SK-N-SH treated with all-trans-retinoic acid at 6 μM for 48 hours (cell line): ENCODE results near the gene GPRIN1.

Experiments used
- ATAC-seq: fragments of 200-7000 bp; cut with Tn5 transposase; 3 replicates; pipeline ENCODE4 v1.9.1; 2020; ENCODE audit warnings: mild to moderate bottlenecking, moderate library complexity
- ARNTL ChIP-seq: fragments of 450-650 bp; formaldehyde crosslinking; IDR thresholded peaks from 2 replicates; pipeline ENCODE4 v1.5.0; 2020; ENCODE audit warnings: low read depth, mild to moderate bottlenecking, moderate library complexity, borderline replicate concordance
- BACH2 ChIP-seq: fragments of 250-450 bp; sonication (Bioruptor Pico); IDR thresholded peaks from 2 replicates; pipeline ENCODE4 v1.9.0; 2021; ENCODE audit warnings: mild to moderate bottlenecking, borderline replicate concordance
- CREB5 ChIP-seq: fragments of 250-450 bp; sonication (Bioruptor Pico); IDR thresholded peaks from 2 replicates; pipeline ENCODE4 v1.5.1; 2020; ENCODE audit warnings: low read depth, mild to moderate bottlenecking, moderate library complexity
- CSDC2 ChIP-seq: fragments of 250-450 bp; sonication (Bioruptor Pico); IDR thresholded peaks from 2 replicates; pipeline ENCODE4 v1.5.0; 2020; ENCODE audit warnings: mild to moderate bottlenecking, moderate library complexity
- ESRRG ChIP-seq: fragments of 250-450 bp; sonication (Bioruptor Pico); IDR thresholded peaks from 2 replicates; pipeline ENCODE4 v1.6.1; 2021; ENCODE audit warnings: mild to moderate bottlenecking
- GLIS3 ChIP-seq: fragments of 250-450 bp; sonication (Bioruptor Pico); IDR thresholded peaks from 2 replicates; pipeline ENCODE4 v1.5.0; 2020; ENCODE audit warnings: mild to moderate bottlenecking, moderate library complexity
- ISL1 ChIP-seq: fragments of 250-450 bp; sonication (Bioruptor Pico); IDR thresholded peaks from 2 replicates; pipeline ENCODE4 v2.1.2; 2022; ENCODE audit warnings: mild to moderate bottlenecking, moderate library complexity
- PATZ1 ChIP-seq: fragments of 250-450 bp; sonication (Bioruptor Pico); IDR thresholded peaks from 2 replicates; pipeline ENCODE4 v1.8.0; 2020; ENCODE audit warnings: mild to moderate bottlenecking, moderate library complexity, borderline replicate concordance
- RARB ChIP-seq: fragments of 250-450 bp; sonication (Bioruptor Pico); IDR thresholded peaks from 2 replicates; pipeline ENCODE4 v1.8.0; 2021; ENCODE audit warnings: mild to moderate bottlenecking, moderate library complexity
- ZFP3 ChIP-seq: fragments of 250-450 bp; sonication (Bioruptor Pico); IDR thresholded peaks from 2 replicates; pipeline ENCODE4 v1.5.0; 2020; ENCODE audit warnings: mild to moderate bottlenecking, moderate library complexity
- ZNF565 ChIP-seq: fragments of 450-650 bp; formaldehyde crosslinking; conservative IDR thresholded peaks from 2 replicates; pipeline ENCODE4 v1.5.0; 2020; ENCODE audit warnings: low read depth, mild to moderate bottlenecking, moderate library complexity
- ZNF8 ChIP-seq: fragments of 450-650 bp; formaldehyde crosslinking; IDR thresholded peaks from 2 replicates; pipeline ENCODE4 v1.5.0; 2020; ENCODE audit warnings: mild to moderate bottlenecking, moderate library complexity
- TF ChIP-seq, protein P1 (sequence below): fragments of 250-450 bp; sonication (Bioruptor Pico); IDR thresholded peaks from 2 replicates; pipeline ENCODE4 v1.5.0; 2020; ENCODE audit warnings: mild to moderate bottlenecking, moderate library complexity
- TF ChIP-seq, protein P2 (sequence below): fragments of 250-450 bp; sonication (Bioruptor Pico); IDR thresholded peaks from 2 replicates; pipeline ENCODE4 v1.8.0; 2021; ENCODE audit warnings: low read depth, mild to moderate bottlenecking, moderate library complexity, borderline replicate concordance

Gene GPRIN1

DNA sequence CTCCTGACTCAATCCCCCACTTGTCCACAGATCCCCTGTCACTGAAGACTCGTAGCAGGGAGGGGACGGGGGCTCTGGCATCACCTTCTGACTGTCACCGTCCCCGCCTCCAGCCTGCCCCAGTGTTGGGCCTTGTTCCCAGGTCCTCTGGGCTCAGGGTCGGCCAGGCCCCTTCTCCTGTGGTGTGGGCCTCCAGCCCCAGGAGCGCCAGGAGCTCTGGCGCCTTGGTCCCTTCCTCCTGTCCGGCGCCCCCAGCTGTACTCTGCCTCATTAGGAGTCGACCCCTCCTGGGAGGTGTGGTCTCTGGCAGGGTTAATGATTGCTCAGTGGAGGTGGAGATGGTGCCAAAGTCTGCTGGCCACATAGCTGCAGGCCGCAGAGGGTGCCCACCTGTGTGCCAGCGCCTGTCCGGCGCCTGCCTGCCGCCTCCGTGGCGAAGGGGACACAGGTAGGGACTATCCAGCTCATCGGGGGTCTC lies 61.0 kb downstream of the GPRIN1 start, which contains the start of gene CDHR2:
CDHR2 (plus strand) TSS at position 376 of the 478 bp plus-strand sequence. CDS start 16,011 bp downstream, outside the sequence.
- TF ChIP-seq ZNF565 (CRISPR knock-in tag), result no peak
- TF ChIP-seq, all 23 proteins: peak for 0
- no peak for ATAC-seq

- TF ChIP-seq ZFP3 (CRISPR knock-in tag), result no peak
- TF ChIP-seq ESRRG (CRISPR knock-in tag), result no peak
- TF ChIP-seq, protein P1, sequence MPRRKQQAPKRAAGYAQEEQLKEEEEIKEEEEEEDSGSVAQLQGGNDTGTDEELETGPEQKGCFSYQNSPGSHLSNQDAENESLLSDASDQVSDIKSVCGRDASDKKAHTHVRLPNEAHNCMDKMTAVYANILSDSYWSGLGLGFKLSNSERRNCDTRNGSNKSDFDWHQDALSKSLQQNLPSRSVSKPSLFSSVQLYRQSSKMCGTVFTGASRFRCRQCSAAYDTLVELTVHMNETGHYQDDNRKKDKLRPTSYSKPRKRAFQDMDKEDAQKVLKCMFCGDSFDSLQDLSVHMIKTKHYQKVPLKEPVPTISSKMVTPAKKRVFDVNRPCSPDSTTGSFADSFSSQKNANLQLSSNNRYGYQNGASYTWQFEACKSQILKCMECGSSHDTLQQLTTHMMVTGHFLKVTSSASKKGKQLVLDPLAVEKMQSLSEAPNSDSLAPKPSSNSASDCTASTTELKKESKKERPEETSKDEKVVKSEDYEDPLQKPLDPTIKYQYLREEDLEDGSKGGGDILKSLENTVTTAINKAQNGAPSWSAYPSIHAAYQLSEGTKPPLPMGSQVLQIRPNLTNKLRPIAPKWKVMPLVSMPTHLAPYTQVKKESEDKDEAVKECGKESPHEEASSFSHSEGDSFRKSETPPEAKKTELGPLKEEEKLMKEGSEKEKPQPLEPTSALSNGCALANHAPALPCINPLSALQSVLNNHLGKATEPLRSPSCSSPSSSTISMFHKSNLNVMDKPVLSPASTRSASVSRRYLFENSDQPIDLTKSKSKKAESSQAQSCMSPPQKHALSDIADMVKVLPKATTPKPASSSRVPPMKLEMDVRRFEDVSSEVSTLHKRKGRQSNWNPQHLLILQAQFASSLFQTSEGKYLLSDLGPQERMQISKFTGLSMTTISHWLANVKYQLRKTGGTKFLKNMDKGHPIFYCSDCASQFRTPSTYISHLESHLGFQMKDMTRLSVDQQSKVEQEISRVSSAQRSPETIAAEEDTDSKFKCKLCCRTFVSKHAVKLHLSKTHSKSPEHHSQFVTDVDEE (CRISPR knock-in tag), result no peak
- no peak for TF ChIP-seq RARB (CRISPR knock-in tag)
- TF ChIP-seq ZNF8 (CRISPR knock-in tag), result no peak
- no peak for TF ChIP-seq ISL1 (CRISPR knock-in tag)
- TF ChIP-seq, protein P2, sequence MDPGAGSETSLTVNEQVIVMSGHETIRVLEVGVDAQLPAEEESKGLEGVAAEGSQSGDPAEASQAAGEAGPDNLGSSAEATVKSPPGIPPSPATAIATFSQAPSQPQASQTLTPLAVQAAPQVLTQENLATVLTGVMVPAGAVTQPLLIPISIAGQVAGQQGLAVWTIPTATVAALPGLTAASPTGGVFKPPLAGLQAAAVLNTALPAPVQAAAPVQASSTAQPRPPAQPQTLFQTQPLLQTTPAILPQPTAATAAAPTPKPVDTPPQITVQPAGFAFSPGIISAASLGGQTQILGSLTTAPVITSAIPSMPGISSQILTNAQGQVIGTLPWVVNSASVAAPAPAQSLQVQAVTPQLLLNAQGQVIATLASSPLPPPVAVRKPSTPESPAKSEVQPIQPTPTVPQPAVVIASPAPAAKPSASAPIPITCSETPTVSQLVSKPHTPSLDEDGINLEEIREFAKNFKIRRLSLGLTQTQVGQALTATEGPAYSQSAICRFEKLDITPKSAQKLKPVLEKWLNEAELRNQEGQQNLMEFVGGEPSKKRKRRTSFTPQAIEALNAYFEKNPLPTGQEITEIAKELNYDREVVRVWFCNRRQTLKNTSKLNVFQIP (CRISPR knock-in tag), result no peak
- TF ChIP-seq CSDC2 (CRISPR knock-in tag), result no peak
- no peak for TF ChIP-seq CREB5 (CRISPR knock-in tag)
- no peak for TF ChIP-seq BACH2 (CRISPR knock-in tag)
- TF ChIP-seq GLIS3 (CRISPR knock-in tag), result no peak
- TF ChIP-seq ARNTL (CRISPR knock-in tag), result no peak
- no peak for TF ChIP-seq PATZ1 (CRISPR knock-in tag)
- TF ChIP-seq, all 23 proteins: peak for 0
- no peak for ATAC-seq
These were observed 62.2 kb downstream of the GPRIN1 start for GRCh38 chr5:176547802-176548201.
